Mesodermal cell (in vitro differentiated cells): Measurements from ENCODE around the gene BAIAP3.

Experiments used
- H3K27ac ChIP-seq: 2 replicates; pipeline ENCODE4 v1.7.0; 2013; ENCODE audit warnings: mild to moderate bottlenecking, low read depth, low read length, moderate library complexity; ENCODE audit not compliant: severe bottlenecking
- H3K36me3 ChIP-seq: 2 replicates; pipeline ENCODE4 v1.7.1; 2013; ENCODE audit warnings: mild to moderate bottlenecking, low read length, moderate library complexity; ENCODE audit not compliant: control insufficient read depth, insufficient read depth
- H3K4me1 ChIP-seq: one replicate; pipeline ENCODE4 v1.7.1; 2013; ENCODE audit warnings: mild to moderate bottlenecking, low read length; ENCODE audit not compliant: insufficient read depth, control insufficient read depth, poor library complexity, severe bottlenecking
- H3K4me3 ChIP-seq: 2 replicates; pipeline ENCODE4 v1.7.0; 2013; ENCODE audit warnings: low read length, control low read depth, mild to moderate bottlenecking; ENCODE audit not compliant: insufficient read depth, poor library complexity, severe bottlenecking; ENCODE audit errors: extremely low read depth
- H3K9me3 ChIP-seq: 2 replicates; pipeline ENCODE4 v1.7.1; 2013; ENCODE audit warnings: mild to moderate bottlenecking, low read length, moderate library complexity; ENCODE audit not compliant: control insufficient read depth
- WGBS, 2 experiments: methylation state at CpG; one replicate each; pipeline ENCODE4 v1.1.5; 2013; ENCODE audit warnings: missing lambda C conversion rate in 2 of 2; ENCODE audit not compliant: insufficient coverage in 2 of 2; 5-methylcytosine and 5-hydroxymethylcytosine counted together

The BAIAP3 gene

DNA sequence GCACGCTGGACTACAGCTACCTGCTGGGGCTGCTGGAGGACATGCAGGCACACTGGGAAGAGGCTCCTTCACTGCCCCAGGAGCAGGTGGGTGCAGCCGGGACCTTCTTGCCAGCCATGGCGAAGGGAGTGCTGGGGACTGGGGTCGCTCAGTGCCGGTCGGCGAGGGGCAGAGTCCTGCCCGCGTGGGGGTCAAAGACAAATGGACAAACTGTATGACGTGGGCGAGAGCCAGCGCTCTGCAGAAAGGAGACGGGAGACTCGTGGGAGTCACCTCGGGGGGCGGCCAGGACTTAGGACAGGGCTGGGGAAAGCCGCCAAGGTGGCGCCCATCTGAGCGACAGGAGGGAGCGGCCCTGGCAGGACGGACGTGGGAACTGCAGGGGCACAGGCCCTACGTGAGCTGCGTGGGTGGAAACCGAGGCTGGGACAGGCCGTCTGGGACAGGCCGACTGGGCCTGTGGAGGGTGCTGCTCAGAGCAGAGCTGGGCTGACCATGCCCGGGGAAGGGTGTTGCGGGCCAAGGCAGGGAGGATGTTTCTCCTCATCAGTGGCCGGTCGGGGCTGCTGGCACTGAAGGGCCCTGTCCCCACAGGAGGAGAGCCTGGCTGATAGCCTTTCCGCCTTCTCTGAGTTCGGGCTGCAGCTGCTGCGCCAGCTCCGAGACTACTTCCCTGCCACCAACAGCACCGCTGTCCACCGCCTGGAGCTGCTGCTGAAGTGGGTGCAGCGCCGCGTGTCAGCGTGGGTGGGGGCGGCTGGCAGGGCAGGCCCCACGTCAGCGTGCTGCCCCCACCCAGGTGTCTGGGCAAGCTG is 10.2 kb downstream of the BAIAP3 start:
- WGBS, 2 experiments = 48 to 50% methylated on average over 39 to 44 of the region's 44 CpGs
- Histone ChIP-seq H3K4me1 (no peaks in the 10 kb centered on the region), H3K36me3 (peaks cover 5% of the 10 kb centered on the region), H3K9me3 (no peaks in the 10 kb centered on the region), H3K4me3 (peak overlapping the region; percentile 14), H3K27ac (no peak overlapping the region)

- Histone ChIP-seq H3K4me1 (no peaks in the 10 kb centered on the region), H3K36me3 (peaks cover 14% of the 10 kb centered on the region), H3K9me3 (no peaks in the 10 kb centered on the region), H3K27ac (no peak overlapping the region), H3K4me3 (no peak overlapping the region)
- 91 to 94% methylated on average over 10 to 14 of the region's 14 CpGs for WGBS, 2 experiments
These were observed 11.1 kb downstream of the BAIAP3 start for GRCh38 chr16:1344499-1344898.

DNA sequence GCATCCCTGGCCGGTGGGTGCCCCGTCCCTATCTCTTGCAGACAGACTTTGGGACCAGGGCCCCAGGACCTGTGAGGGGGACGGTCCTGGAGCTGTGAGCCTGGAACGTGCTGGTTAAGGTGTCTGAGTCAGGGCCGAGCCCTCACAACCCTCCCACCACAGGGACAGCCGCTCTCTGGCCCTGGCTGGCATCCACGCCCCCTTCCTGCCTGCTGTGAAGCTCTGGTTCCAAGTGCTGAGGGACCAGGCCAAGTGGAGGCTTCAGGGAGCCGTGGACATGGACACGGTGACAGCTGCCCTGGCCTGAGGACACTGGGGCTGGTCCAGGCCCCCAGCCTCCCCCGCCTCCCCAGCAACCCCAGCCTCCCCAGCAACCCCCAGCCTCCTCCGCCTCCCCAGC is 11.6 kb downstream of the BAIAP3 start:
- H3K36me3 ChIP-seq = peaks cover 20% of the 10 kb centered on the region
- H3K4me3 ChIP-seq = no peak overlapping the region
- 61 to 69% methylated on average over 5 of the region's 11 CpGs for WGBS, 2 experiments
- H3K27ac ChIP-seq = no peak overlapping the region
- H3K4me1 ChIP-seq = no peaks in the 10 kb centered on the region
- H3K9me3 ChIP-seq = no peaks in the 10 kb centered on the region

GRCh38 chr16:1345651-1346421 is 12.4 kb downstream of the BAIAP3 start:
- Histone ChIP-seq H3K4me1 (no peaks in the 10 kb centered on the region), H3K9me3 (no peaks in the 10 kb centered on the region), H3K4me3 (no peak overlapping the region), H3K27ac (no peak overlapping the region), H3K36me3 (peaks cover 26% of the 10 kb centered on the region)
- 81 to 82% methylated on average over 25 to 29 of the region's 31 CpGs for WGBS, 2 experiments

DNA sequence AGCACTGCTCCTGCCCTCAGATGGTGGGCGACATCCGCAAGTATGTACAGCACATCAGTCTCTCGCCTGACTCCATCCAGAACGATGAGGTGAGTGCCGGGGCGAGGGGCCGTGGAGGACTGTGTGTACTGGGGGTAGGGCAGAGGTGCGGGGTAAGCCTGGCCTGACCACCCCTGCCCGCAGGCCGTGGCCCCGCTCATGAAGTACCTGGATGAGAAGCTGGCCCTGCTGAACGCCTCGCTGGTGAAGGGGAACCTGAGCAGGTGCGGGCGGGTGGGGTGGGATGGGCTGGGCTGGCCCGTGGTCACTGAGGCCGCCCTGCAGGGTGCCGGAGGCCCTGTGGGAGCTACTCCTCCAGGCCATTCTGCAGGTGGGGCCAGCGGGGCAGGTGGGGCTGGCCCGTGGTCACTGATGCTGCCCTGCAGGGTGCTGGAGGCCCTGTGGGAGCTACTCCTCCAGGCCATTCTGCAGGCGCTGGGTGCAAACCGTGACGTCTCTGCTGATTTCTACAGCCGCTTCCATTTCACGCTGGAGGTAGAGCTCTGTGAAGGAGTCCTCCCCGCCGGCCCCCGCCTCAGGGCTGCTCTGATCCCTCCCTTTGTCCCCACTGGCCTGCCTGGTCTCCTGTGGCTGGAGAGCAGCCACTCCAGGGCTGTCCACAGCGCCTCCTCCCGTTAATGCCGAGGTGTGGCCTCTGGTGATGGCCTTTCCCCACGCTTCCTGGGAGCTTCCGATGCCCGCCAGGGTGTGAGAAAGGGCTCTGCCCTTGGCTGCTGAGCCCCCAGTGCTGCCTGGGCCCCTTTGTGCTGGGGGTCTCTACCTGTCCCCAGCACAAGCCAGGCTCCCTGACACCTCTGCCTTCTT is 13.2 kb downstream of the BAIAP3 start:
- peaks cover 26% of the 10 kb centered on the region for H3K36me3 ChIP-seq
- H3K4me3 ChIP-seq = no peak overlapping the region
- 81 to 85% methylated on average over 24 to 33 of the region's 34 CpGs for WGBS, 2 experiments
- no peaks in the 10 kb centered on the region for H3K9me3 ChIP-seq
- H3K4me1 ChIP-seq = no peaks in the 10 kb centered on the region
- no peak overlapping the region for H3K27ac ChIP-seq

DNA sequence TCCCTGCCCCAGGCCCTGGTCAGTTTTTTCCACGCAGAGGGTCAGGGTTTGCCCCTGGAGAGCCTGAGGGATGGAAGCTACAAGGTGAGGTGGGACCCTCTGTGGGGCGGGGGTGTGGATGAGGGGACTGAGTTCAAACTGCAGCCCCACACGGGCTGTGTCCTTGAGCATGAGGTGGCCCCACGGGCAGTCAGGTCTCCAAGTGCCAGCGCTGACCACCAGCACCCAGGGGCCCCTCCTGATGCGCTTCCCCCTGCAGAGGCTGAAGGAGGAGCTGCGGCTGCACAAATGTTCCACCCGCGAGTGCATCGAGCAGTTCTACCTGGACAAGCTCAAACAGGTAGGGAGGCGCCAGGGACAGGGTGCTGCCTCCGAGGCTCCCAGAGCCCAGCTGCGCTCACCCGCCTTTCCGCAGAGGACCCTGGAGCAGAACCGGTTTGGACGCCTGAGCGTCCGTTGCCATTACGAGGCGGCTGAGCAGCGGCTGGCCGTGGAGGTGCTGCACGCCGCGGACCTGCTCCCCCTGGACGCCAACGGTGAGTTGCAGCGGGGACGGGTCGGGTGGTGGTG is 13.9 kb downstream of the BAIAP3 start:
- Histone ChIP-seq H3K27ac (no peak overlapping the region), H3K36me3 (peaks cover 26% of the 10 kb centered on the region), H3K9me3 (no peaks in the 10 kb centered on the region), H3K4me1 (no peaks in the 10 kb centered on the region), H3K4me3 (no peak overlapping the region)
- 91 to 94% methylated on average over 22 to 28 of the region's 31 CpGs for WGBS, 2 experiments

DNA sequence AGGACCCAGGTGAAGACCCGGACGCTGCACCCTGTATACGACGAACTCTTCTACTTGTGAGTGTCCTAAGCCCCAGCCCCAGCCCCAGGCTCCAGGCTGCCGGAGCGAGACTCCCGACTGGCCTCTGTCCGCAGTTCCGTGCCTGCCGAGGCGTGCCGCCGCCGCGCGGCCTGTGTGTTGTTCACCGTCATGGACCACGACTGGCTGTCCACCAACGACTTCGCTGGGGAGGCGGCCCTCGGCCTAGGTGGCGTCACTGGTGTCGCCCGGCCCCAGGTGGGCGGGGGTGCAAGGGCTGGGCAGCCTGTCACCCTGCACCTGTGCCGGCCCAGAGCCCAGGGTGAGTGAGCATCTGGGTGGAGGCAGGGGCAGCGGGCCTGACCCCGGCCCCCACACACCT is 14.5 kb downstream of the BAIAP3 start:
- H3K4me1 ChIP-seq = no peaks in the 10 kb centered on the region
- WGBS, 2 experiments = 93 to 95% methylated on average over 24 to 29 of the region's 29 CpGs
- H3K9me3 ChIP-seq = no peaks in the 10 kb centered on the region
- no peak overlapping the region for H3K27ac ChIP-seq
- H3K4me3 ChIP-seq = no peak overlapping the region
- peaks cover 26% of the 10 kb centered on the region for H3K36me3 ChIP-seq

DNA sequence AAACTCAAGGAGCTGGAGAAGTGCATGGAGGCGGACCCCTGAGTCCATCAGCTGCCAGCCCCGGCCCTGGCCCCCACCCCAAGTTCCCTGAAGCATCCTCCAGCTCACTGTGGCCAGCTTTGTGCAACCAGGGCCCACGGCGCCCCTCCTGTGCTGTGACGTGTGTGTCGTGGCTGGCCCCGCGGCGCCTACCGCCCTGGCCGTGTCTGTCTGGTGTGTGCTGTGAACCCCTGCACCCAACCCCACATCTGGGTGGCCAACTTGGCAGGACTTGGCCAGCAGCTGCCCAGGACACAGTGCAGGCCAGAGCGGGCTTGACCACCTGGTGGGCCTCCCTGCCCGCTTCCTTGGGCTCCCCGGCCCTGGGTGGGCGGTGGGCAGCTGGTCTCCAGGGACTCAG is 15.0 kb downstream of the BAIAP3 start:
- H3K4me1 ChIP-seq = no peaks in the 10 kb centered on the region
- H3K4me3 ChIP-seq = no peak overlapping the region
- no peaks in the 10 kb centered on the region for H3K9me3 ChIP-seq
- 94 to 98% methylated on average over 15 of the region's 15 CpGs for WGBS, 2 experiments
- peaks cover 26% of the 10 kb centered on the region for H3K36me3 ChIP-seq
- no peak overlapping the region for H3K27ac ChIP-seq

DNA sequence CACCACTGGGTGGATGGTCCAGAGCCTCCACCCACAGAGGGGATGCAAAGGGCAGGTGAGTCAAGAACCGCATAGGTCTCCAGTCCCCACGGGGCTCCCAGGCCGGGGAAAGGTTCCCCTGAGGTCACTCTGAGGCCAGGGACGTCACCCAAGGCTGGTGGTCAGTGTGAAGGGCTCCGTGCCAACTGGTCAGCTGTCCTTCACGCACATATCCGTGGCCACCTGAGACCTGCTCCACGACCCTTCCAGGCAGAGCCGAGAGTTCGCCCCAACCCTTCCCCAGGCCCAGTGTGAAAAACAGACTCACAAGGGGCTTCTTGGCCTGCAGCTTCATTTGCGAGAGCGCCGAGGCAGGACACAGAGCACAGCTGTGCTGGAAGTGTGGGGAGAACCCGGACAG is 15.5 kb downstream of the BAIAP3 start:
- peaks cover 26% of the 10 kb centered on the region for H3K36me3 ChIP-seq
- WGBS, 2 experiments = 89 to 95% methylated on average over 14 of the region's 14 CpGs
- no peaks in the 10 kb centered on the region for H3K4me1 ChIP-seq
- no peaks in the 10 kb centered on the region for H3K9me3 ChIP-seq
- H3K4me3 ChIP-seq = no peak overlapping the region
- H3K27ac ChIP-seq = no peak overlapping the region

DNA sequence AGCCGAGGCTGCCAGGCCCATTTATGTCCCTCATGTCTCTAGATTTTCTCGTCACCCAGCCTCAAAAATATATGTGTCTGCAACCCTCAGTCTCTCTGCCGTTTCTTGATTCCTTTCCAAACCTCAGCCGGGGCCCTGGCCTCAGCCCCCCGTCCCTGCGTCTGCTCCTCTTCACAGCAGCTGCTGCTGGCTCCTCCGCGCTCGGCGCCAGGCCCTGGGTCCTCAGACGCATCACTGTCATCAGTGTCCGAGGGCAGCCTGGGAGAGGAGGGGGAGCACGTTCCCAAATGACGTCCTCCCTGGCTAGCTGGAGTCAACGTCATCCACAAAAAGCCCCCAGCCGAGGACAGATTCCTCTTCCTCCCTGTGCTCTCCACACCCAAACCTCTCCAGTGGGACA is 15.9 kb downstream of the BAIAP3 start:
- H3K4me3 ChIP-seq = no peak overlapping the region
- no peaks in the 10 kb centered on the region for H3K9me3 ChIP-seq
- peaks cover 26% of the 10 kb centered on the region for H3K36me3 ChIP-seq
- no peaks in the 10 kb centered on the region for H3K4me1 ChIP-seq
- H3K27ac ChIP-seq = no peak overlapping the region
- 91 to 93% methylated on average over 6 to 15 of the region's 16 CpGs for WGBS, 2 experiments
